Spinal cord (tissue), 10 donors: ENCODE measurements around the gene AGXT. TPM values are rescaled to one million over a fixed set of nuclear protein-coding genes. Genes with fewer than 3 reads are reported as not detected.

Source experiments
- DNase-seq, 6 donors: peaks; one replicate each; pipeline versions ENCODE4 v3.0.0 to v3.0.0-alpha.2; 2013 to 2015; ENCODE audit warnings: low spot score in 6 of 6, low read depth in 4 of 6
- H3K27ac ChIP-seq: one replicate; pipeline ENCODE4 v1.5.1; 2013; ENCODE audit warnings: low read depth, low read length, control low read depth
- H3K27me3 ChIP-seq: one replicate; pipeline ENCODE4 v1.6.1; 2013; ENCODE audit warnings: low read length; ENCODE audit not compliant: control insufficient read depth, insufficient read depth
- H3K36me3 ChIP-seq: one replicate; pipeline ENCODE4 v1.6.1; 2013; ENCODE audit warnings: low read length; ENCODE audit not compliant: control insufficient read depth, insufficient read depth
- H3K4me1 ChIP-seq: one replicate; pipeline ENCODE4 v1.6.1; 2013; ENCODE audit warnings: low read length; ENCODE audit not compliant: control insufficient read depth, insufficient read depth
- H3K4me3 ChIP-seq: one replicate; pipeline ENCODE4 v1.5.1; 2013; ENCODE audit warnings: low read depth, low read length, control low read depth
- H3K9me3 ChIP-seq: one replicate; pipeline ENCODE4 v1.6.1; 2013; ENCODE audit warnings: low read length; ENCODE audit not compliant: control insufficient read depth, insufficient read depth
- WGBS: methylation state at CpG from one replicate; pipeline ENCODE4 v1.1.5; 2013; ENCODE audit warnings: missing lambda C conversion rate; ENCODE audit not compliant: insufficient coverage; 5-methylcytosine and 5-hydroxymethylcytosine counted together
- polyA plus RNA-seq, 2 donors: library from polyadenylated mRNA; unstranded; fragments of 120-200 nt; gene quantifications; one replicate each; pipeline ENCODE4 v1.2.1, GENCODE V29; 2013; ENCODE audit not compliant: insufficient read length in 2 of 2
- total RNA-seq, 2 donors: library from RNA; depleted of rRNA in 1 of 2; stranded (reverse); fragments of 120-200 nt in 1 of 2; fragments of >200 nt in 1 of 2; gene quantifications; one replicate each; pipeline versions ENCODE4 v1.2.3 to v1.2.4, GENCODE V29; 2013 to 2014
- donor health status: healthy.

The AGXT gene
- total and polyA plus RNA-seq, 4 donors: 0.17 TPM; not detected in 3

GRCh38 chr2:240874715-240875227 lies 6.1 kb downstream of the AGXT start:
- no peak overlapping the region for H3K27ac ChIP-seq
- no peaks in the 10 kb centered on the region for H3K27me3 ChIP-seq
- H3K9me3 ChIP-seq: no peaks in the 10 kb centered on the region
- peaks cover 2% of the 10 kb centered on the region for H3K4me1 ChIP-seq
- H3K4me3 ChIP-seq: no peak overlapping the region
- 84% methylated on average over 10 of the region's 12 CpGs for WGBS
- DNase-seq: no peak
- H3K36me3 ChIP-seq: no peaks in the 10 kb centered on the region

GRCh38 chr2:240875228-240876034 lies 6.8 kb downstream of the AGXT start:
- no peak overlapping the region for H3K27ac ChIP-seq
- no peak for DNase-seq
- no peaks in the 10 kb centered on the region for H3K9me3 ChIP-seq
- no peaks in the 10 kb centered on the region for H3K27me3 ChIP-seq
- peaks cover 2% of the 10 kb centered on the region for H3K4me1 ChIP-seq
- no peak overlapping the region for H3K4me3 ChIP-seq
- WGBS: 91% methylated on average over 22 of the region's 22 CpGs
- H3K36me3 ChIP-seq: no peaks in the 10 kb centered on the region

GRCh38 chr2:240876035-240876474 lies 7.4 kb downstream of the AGXT start:
- DNase-seq: no peak

GRCh38 chr2:240876475-240877251 lies 8.0 kb downstream of the AGXT start:
- H3K27ac ChIP-seq: no peak overlapping the region
- WGBS: 82% methylated on average over 14 of the region's 18 CpGs
- no peaks in the 10 kb centered on the region for H3K27me3 ChIP-seq
- peaks cover 2% of the 10 kb centered on the region for H3K4me1 ChIP-seq
- no peaks in the 10 kb centered on the region for H3K36me3 ChIP-seq
- H3K9me3 ChIP-seq: no peaks in the 10 kb centered on the region
- H3K4me3 ChIP-seq: no peak overlapping the region
- no peak for DNase-seq

More at GRCh38 chr2:240876035-240876474, 7.4 kb downstream of the AGXT start:
- Histone ChIP-seq H3K27me3 (no peaks in the 10 kb centered on the region), H3K9me3 (no peaks in the 10 kb centered on the region), H3K4me1 (peaks cover 2% of the 10 kb centered on the region), H3K36me3 (no peaks in the 10 kb centered on the region), H3K4me3 (no peak overlapping the region), H3K27ac (no peak overlapping the region)
- 64% methylated on average over 7 of the region's 7 CpGs for WGBS

GRCh38 chr2:240877460-240878340 lies 9.1 kb downstream of the AGXT start:
- no peak for DNase-seq
- peaks cover 2% of the 10 kb centered on the region for H3K4me1 ChIP-seq
- no peak overlapping the region for H3K27ac ChIP-seq
- H3K9me3 ChIP-seq: no peaks in the 10 kb centered on the region
- H3K36me3 ChIP-seq: no peaks in the 10 kb centered on the region
- WGBS: 86% methylated on average over 32 of the region's 40 CpGs
- no peaks in the 10 kb centered on the region for H3K27me3 ChIP-seq
- no peak overlapping the region for H3K4me3 ChIP-seq

GRCh38 chr2:240878341-240878936 lies 9.8 kb downstream of the AGXT start:
- no peaks in the 10 kb centered on the region for H3K27me3 ChIP-seq
- no peaks in the 10 kb centered on the region for H3K9me3 ChIP-seq
- no peak overlapping the region for H3K4me3 ChIP-seq
- no peak overlapping the region for H3K27ac ChIP-seq
- peaks cover 2% of the 10 kb centered on the region for H3K4me1 ChIP-seq
- WGBS: 93% methylated on average over 15 of the region's 18 CpGs
- DNase-seq: no peak
- H3K36me3 ChIP-seq: no peaks in the 10 kb centered on the region

- no peak for DNase-seq
Measured at GRCh38 chr2:240879105-240879504, 10.5 kb downstream of the AGXT start.

GRCh38 chr2:240881913-240882312 lies 13.3 kb downstream of the AGXT start:
- H3K9me3 ChIP-seq: no peaks in the 10 kb centered on the region
- no peaks in the 10 kb centered on the region for H3K36me3 ChIP-seq
- no peaks in the 10 kb centered on the region for H3K4me1 ChIP-seq
- DNase-seq: peak in 1 of 6 donors; percentile 33
- no peak overlapping the region for H3K4me3 ChIP-seq
- H3K27ac ChIP-seq: no peak overlapping the region
- no peaks in the 10 kb centered on the region for H3K27me3 ChIP-seq
- WGBS: 42% methylated on average over 4 of the region's 6 CpGs

More at GRCh38 chr2:240879105-240879504, 10.5 kb downstream of the AGXT start:
- H3K27me3 ChIP-seq: no peaks in the 10 kb centered on the region
- no peak overlapping the region for H3K4me3 ChIP-seq
- peaks cover 2% of the 10 kb centered on the region for H3K4me1 ChIP-seq
- no peaks in the 10 kb centered on the region for H3K9me3 ChIP-seq
- WGBS: 80% methylated on average over 7 of the region's 7 CpGs
- H3K27ac ChIP-seq: no peak overlapping the region
- H3K36me3 ChIP-seq: no peaks in the 10 kb centered on the region

- Histone ChIP-seq H3K4me1 (no peaks in the 10 kb centered on the region), H3K9me3 (no peaks in the 10 kb centered on the region), H3K36me3 (no peaks in the 10 kb centered on the region), H3K27me3 (no peaks in the 10 kb centered on the region), H3K27ac (no peak overlapping the region), H3K4me3 (no peak overlapping the region)
- WGBS: 94% methylated on average over 2 of the region's 2 CpGs
- no peak for DNase-seq
Measured at GRCh38 chr2:240884221-240884620, 15.6 kb downstream of the AGXT start.
